Osteoblast (primary cell): ENCODE data around the gene STX16. TPM values are rescaled to one million over a fixed set of nuclear protein-coding genes. Genes with fewer than 3 reads are reported as not detected.

Source experiments
- DNase-seq: peaks from one replicate; pipeline ENCODE4 v3.0.0; 2011; ENCODE audit warnings: low spot score, mixed read lengths; ENCODE audit not compliant: insufficient read length; ENCODE audit errors: missing footprints
- H2AFZ ChIP-seq: 2 replicates; pipeline ENCODE4 v1.6.0; 2011; ENCODE audit warnings: mild to moderate bottlenecking, low read length
- H3K27ac ChIP-seq: 2 replicates; pipeline ENCODE4 v1.5.1; 2011; ENCODE audit warnings: mild to moderate bottlenecking, low read depth, low read length, moderate library complexity
- H3K27me3 ChIP-seq: 2 replicates; pipeline ENCODE4 v1.6.0; 2012; ENCODE audit warnings: mild to moderate bottlenecking, control low read depth, inconsistent platforms, low read length, moderate library complexity; ENCODE audit not compliant: insufficient read depth
- H3K36me3 ChIP-seq: 2 replicates; pipeline ENCODE4 v1.5.1; 2011; ENCODE audit warnings: mild to moderate bottlenecking, low read length, control low read depth, moderate library complexity; ENCODE audit not compliant: insufficient read depth
- H3K4me1 ChIP-seq: 2 replicates; pipeline ENCODE4 v1.5.1; 2011; ENCODE audit warnings: mild to moderate bottlenecking, low read length, control low read depth, moderate library complexity; ENCODE audit not compliant: insufficient read depth
- H3K4me2 ChIP-seq: 2 replicates; pipeline ENCODE4 v1.6.0; 2011; ENCODE audit warnings: mild to moderate bottlenecking, low read length; ENCODE audit not compliant: insufficient read depth
- H3K4me3 ChIP-seq: fragments of 200-600 bp; sonication (generic); 3 replicates; pipeline ENCODE4 v1.5.1; 2012; ENCODE audit warnings: mild to moderate bottlenecking, low read length, inconsistent platforms; ENCODE audit not compliant: insufficient read depth
- H3K79me2 ChIP-seq: 2 replicates; pipeline ENCODE4 v1.6.0; 2012; ENCODE audit warnings: mild to moderate bottlenecking, low read length, control low read depth, inconsistent platforms; ENCODE audit not compliant: insufficient read depth
- H3K9me3 ChIP-seq: 2 replicates; pipeline ENCODE4 v1.5.1; 2011; ENCODE audit warnings: low read depth, low read length, control low read depth
- H4K20me1 ChIP-seq: 2 replicates; pipeline ENCODE4 v1.6.0; 2012; ENCODE audit warnings: mild to moderate bottlenecking, low read length, control low read depth; ENCODE audit not compliant: insufficient read depth
- CTCF ChIP-seq: IDR thresholded peaks from 2 replicates; pipeline ENCODE4 v1.5.1; 2011; ENCODE audit warnings: mild to moderate bottlenecking, low read depth, low read length, moderate library complexity; ENCODE audit errors: extremely low read depth
- total RNA-seq: library from RNA; depleted of rRNA; stranded (reverse); fragments of >200 nt; gene quantifications from 2 replicates; pipeline ENCODE4 v1.2.3, GENCODE V29; 2012

Gene STX16
- total RNA-seq, 1 donor: 28.6 TPM

GRCh38 chr20:58715801-58716475 lies 64.9 kb downstream of the STX16 start:
- H2AFZ ChIP-seq: no peak overlapping the region
- H3K79me2 ChIP-seq: no peaks in the 10 kb centered on the region
- H3K9me3 ChIP-seq: no peaks in the 10 kb centered on the region
- no peaks in the 10 kb centered on the region for H3K36me3 ChIP-seq
- H3K4me2 ChIP-seq: no peak overlapping the region
- H3K4me1 ChIP-seq: no peaks in the 10 kb centered on the region
- peak; percentile 66 for DNase-seq
- no peaks in the 10 kb centered on the region for H4K20me1 ChIP-seq
- H3K27me3 ChIP-seq: peaks cover 6% of the 10 kb centered on the region
- TF ChIP-seq CTCF: no peak
- no peak overlapping the region for H3K27ac ChIP-seq
- no peak overlapping the region for H3K4me3 ChIP-seq

DNA sequence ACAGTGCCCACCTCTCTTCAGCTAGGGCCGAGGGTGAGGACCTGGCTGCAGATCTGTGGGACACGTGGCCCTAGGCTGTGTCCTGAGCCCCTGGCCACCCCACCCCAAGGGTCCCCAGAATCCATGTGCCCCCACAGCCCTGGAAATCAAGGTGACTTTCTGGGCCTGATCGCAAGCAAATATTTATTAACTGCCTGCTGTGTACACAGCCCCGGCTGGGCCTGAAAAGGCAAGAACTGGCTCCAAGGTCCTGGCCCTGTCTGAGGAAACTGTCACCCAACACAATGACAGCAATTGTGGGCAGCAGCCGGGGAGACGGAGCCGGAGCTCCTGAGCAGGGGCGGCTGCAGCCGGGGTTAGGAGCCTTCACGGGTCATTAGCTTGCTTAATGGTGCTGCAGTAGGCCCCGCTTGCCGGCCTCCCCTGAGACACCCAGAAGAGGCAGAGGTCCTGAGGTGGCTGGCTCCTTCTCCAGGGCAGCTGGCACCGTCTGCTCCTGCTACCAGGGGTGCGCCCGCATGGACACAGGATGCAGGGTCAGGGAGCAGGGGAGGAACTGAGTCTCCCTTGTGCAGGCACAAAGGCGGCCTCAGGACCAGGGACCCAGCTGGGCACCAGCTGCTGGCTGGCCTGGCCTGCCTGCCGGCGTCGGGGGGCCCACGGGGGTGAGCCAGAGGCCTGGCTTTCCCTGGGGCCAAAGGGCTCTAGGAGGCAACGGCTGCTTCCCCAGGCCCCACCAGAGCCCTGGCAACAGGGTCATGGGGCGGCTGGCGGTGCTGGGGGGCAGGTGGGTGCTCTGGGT lies 65.6 kb downstream of the STX16 start:
- Histone ChIP-seq H3K27ac (no peak overlapping the region), H2AFZ (no peak overlapping the region), H3K36me3 (no peaks in the 10 kb centered on the region), H3K4me2 (no peak overlapping the region), H3K27me3 (peaks cover 14% of the 10 kb centered on the region), H3K9me3 (no peaks in the 10 kb centered on the region), H3K4me1 (no peaks in the 10 kb centered on the region), H4K20me1 (no peaks in the 10 kb centered on the region), H3K79me2 (no peaks in the 10 kb centered on the region), H3K4me3 (no peak overlapping the region)
- peak; percentile 46 for DNase-seq
- TF ChIP-seq CTCF: no peak

DNA sequence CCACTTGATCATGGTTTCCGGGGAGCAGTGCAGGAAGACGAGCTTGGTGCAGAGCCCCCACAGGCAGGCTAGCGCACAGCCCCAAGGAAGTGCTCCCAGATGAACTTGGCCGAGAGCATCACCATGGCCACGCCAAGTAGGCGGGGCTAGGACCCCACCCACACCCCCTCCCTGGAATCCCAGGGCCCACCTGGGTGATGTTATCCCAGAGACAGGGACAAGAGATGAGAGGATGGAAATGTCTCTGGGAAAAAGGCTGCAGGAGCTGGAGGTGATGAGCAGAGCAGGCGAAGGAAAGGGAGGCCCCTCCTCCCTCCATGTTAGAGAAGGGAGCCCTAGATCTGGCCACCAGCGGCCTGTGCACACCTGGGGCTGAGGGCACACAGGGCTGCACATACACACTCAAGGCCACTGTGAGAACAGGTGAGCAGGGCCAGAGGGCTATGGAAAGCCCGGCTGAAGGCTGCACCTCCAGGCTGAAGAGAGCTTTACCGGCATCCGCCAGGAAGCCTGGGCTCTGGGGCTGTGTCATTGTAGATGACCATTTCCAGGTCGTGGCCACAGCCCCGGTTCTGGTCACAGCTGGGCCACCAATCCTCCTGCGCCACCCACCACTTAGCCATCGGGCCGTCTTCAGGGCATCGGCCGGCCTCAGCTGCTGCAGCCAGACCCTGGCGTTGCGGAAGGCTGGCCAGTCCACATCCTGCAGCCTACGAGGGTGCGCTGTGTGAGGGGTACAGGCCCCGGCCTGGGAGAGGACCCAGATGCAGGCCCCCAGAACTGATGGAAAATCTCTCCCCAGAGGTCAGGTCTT lies 66.4 kb downstream of the STX16 start:
- Histone ChIP-seq H3K4me3 (no peak overlapping the region), H3K9me3 (no peaks in the 10 kb centered on the region), H3K27me3 (peaks cover 21% of the 10 kb centered on the region), H3K27ac (no peak overlapping the region), H3K36me3 (no peaks in the 10 kb centered on the region), H3K79me2 (no peaks in the 10 kb centered on the region), H4K20me1 (no peaks in the 10 kb centered on the region), H2AFZ (no peak overlapping the region), H3K4me2 (no peak overlapping the region), H3K4me1 (no peaks in the 10 kb centered on the region)
- no peak for TF ChIP-seq CTCF
- DNase-seq: peak; percentile 52
